HG03460 (cell line): ENCODE results near the gene TNPO2.

Source experiments
- ATAC-seq: cut with Tn5 transposase; IDR thresholded peaks from one replicate; pipeline ENCODE4 v1.9.1; 2021; ENCODE audit not compliant: unreplicated experiment

Gene TNPO2

GRCh38 chr19:12652219-12652618, 71.5 kb downstream of the TNPO2 start:
- no peak for ATAC-seq

- ATAC-seq, result no peak
Measured at GRCh38 chr19:12649941-12650340, 73.8 kb downstream of the TNPO2 start.
